GM10266 (cell line): ENCODE data around the gene TNFRSF21.

ENCODE experiments used
- DNase-seq: peaks from one replicate; pipeline ENCODE4 v3.0.0; 2012; ENCODE audit errors: extremely low spot score
- TF ChIP-seq, protein P1 (sequence below): IDR thresholded peaks from 2 replicates; pipeline ENCODE4 v1.5.1; 2012; ENCODE audit warnings: mild to moderate bottlenecking, low read depth; ENCODE audit not compliant: control insufficient read depth, insufficient read depth; ENCODE audit errors: missing control alignments

The TNFRSF21 gene, protein sequence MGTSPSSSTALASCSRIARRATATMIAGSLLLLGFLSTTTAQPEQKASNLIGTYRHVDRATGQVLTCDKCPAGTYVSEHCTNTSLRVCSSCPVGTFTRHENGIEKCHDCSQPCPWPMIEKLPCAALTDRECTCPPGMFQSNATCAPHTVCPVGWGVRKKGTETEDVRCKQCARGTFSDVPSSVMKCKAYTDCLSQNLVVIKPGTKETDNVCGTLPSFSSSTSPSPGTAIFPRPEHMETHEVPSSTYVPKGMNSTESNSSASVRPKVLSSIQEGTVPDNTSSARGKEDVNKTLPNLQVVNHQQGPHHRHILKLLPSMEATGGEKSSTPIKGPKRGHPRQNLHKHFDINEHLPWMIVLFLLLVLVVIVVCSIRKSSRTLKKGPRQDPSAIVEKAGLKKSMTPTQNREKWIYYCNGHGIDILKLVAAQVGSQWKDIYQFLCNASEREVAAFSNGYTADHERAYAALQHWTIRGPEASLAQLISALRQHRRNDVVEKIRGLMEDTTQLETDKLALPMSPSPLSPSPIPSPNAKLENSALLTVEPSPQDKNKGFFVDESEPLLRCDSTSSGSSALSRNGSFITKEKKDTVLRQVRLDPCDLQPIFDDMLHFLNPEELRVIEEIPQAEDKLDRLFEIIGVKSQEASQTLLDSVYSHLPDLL

DNA sequence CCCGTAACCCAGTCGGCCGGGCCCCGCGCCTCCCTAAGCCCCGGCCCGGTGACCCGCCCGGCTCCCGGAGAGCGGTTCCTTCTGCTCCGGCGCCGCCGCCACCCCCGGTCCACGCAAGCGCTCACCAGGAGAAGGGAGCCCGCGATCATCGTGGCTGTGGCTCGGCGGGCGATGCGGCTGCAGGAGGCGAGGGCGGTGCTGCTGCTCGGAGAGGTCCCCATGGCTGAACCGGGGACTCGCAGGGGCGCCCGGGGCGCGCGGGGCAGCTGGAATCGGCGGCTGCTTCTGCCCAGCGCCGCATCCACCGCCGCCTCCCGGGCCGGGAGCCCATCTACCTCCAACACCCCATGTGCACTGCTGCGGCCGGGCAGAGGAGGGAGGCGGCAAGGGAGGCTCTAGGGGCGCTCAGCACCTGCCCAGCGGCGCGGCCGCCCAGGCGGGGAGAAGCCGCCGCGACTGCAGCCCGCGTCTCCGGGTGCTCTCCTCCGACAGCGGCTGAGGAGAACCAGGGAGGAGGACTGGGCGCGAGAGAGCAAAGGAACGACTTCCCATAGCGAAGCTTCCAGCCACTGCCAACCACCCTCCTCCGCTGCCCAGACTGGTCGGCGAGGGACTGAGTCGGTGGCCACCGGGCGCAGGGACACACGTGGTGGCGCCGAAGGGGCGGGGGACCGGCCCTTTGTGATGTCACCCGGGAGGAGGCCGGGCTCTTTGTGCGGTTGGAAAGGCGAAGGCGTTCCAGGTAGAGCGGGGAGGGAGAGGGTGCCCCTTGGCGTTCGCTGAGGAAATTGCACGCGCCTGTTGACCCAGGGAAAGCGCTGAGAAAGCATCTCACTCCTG, at the start of gene TNFRSF21:
Gene TNFRSF21, minus strand, starts transcription at position 615 of the 840 bp plus-strand sequence. Its CDS starts 394 bp downstream, at position 221.
- peak; percentile 90 for DNase-seq
- TF ChIP-seq, protein P1, sequence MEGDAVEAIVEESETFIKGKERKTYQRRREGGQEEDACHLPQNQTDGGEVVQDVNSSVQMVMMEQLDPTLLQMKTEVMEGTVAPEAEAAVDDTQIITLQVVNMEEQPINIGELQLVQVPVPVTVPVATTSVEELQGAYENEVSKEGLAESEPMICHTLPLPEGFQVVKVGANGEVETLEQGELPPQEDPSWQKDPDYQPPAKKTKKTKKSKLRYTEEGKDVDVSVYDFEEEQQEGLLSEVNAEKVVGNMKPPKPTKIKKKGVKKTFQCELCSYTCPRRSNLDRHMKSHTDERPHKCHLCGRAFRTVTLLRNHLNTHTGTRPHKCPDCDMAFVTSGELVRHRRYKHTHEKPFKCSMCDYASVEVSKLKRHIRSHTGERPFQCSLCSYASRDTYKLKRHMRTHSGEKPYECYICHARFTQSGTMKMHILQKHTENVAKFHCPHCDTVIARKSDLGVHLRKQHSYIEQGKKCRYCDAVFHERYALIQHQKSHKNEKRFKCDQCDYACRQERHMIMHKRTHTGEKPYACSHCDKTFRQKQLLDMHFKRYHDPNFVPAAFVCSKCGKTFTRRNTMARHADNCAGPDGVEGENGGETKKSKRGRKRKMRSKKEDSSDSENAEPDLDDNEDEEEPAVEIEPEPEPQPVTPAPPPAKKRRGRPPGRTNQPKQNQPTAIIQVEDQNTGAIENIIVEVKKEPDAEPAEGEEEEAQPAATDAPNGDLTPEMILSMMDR = peak; percentile 92

DNA sequence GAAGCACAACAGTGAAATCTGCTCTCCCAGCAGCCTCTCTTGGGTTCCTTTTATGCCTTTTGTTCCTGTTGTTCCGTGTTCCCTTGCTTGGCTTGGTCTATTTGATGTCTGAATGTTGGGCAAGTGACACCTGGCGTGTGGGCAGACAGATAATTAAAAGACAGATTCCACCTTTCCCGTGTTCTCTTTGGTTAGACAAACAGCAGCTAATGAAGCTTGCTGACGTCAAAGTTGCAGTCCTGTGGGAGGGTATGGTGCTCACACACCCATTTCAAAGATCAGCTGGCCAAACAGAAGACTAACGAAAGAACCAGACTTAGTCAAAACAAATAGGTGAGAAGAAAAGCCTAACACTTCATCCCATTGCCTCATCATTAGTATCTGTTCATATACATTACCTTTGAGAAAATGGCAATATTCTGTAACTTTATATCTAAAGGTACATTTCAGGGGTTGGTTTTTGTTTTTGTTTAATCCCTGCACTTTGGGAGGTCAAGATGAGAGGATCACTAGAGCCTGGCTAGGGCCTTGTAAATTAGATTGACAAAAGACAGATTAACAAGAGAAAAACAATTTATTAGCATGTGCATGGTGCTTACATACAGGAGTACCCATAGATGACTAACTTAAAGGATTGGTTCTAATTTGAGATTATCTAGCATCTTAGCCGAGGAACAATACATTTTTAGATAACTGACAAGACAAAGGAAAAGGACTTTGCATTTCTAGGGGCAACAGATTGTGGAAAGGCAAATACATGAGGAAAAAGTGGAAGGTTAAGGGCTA, 48.9 kb upstream of the TNFRSF21 start:
- no peak for DNase-seq
- TF ChIP-seq, protein P1 = no peak

DNA sequence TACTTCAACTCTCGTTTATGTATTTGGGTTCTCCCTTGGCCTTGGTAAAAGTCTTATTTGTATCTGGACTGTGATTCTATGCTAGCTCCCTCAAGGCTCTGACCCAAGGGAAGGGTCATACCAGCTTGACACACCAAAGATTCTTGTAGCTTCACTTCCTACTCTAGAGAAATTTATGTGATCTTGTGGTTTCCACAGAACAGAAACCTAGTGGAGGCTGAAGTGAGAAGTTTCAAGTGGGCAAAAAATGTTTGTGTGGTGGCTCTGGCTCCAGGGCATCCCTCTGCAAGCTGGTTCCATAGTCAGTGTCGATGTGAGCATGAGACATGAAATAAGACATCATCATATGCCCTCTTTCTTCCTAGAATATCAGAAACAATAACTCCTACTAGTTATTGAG, 48.1 kb upstream of the TNFRSF21 start:
- TF ChIP-seq, protein P1 = no peak
- no peak for DNase-seq

DNA sequence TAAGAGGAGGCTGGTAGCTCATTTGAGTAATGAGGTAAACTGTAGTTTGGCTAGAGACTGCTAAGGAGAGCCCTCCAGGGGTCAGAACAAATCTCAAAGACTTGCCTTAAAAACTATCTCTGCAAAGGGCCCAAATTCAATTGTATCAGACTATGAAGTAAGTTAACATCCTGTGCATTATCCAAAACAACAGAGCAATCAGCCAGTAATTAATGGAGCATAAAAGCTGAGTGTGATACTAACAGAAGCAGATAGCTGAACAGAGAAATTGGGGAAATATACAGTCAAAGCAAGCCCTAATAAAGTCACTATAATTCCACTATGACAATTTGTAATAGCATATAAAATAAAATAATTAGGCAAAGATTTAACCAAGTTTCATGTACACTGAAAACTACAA, 45.8 kb upstream of the TNFRSF21 start:
- DNase-seq = no peak
- TF ChIP-seq, protein P1 = no peak

DNA sequence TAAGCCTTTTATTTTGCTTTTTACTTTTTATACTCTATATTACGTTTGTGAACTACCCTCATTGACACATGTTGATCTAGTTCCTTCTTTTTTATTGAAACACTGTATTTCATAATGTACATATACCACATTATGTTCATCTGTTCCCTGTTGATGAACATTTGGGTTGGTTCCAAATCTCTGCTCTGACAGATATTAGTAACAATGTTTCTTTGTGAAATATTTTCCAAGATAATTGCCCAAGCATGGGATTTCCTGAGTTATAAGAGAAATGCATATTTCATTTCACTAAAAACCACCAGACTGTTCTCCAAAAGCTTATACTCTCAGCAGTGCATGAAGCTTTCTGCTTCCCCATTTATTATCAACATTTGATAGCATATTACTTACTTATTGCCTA, 44.2 kb upstream of the TNFRSF21 start:
- no peak for DNase-seq
- TF ChIP-seq, protein P1 = no peak

DNA sequence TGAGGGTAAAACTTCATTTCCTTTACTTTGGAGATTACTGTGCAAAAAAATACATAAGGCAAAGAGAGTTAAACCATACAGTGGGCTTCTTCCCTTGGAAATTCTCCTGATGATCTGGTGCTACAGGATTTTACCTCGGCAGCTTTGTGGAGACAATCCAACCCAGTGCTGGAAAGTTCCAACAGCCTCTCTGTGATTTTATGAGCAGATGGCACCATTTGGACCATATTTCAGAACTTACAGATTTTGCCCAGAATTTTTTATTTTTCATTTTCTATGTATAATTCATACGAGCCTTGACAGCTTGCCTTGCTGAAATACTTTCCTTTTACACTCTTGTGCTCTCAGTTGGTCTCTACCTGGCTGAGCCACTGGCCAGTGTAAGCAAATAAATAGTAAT, 43.3 kb upstream of the TNFRSF21 start:
- TF ChIP-seq, protein P1 = no peak

More for the DNA sequence above, 43.3 kb upstream of the TNFRSF21 start:
- DNase-seq = no peak
